HT1080 (cell line): ENCODE data around the gene CAPN2. TPM values are rescaled to one million over a fixed set of nuclear protein-coding genes. Genes with fewer than 3 reads are reported as not detected.

ENCODE experiments used
- DNase-seq: peaks from one replicate; pipeline ENCODE4 v3.0.0-alpha.2; 2015; ENCODE audit warnings: low read depth
- small RNA-seq: library from RNA; depleted of rRNA; stranded (forward); fragments of <200 nt; gene quantifications from one replicate; pipeline ENCODE3, GENCODE V24; 2014
- total RNA-seq: library from RNA; depleted of rRNA; stranded (reverse); fragments of >200 nt; shearing (Covaris generic); gene quantifications from 2 replicates; pipeline ENCODE4 v1.2.3, GENCODE V29; 2014; rRNA removed

CAPN2 gene
- total RNA-seq, 1 experiment from 2014 or later = 422 TPM

- DNase-seq = no peak
Observed at GRCh38 chr1:223824712-223825111, 112.4 kb downstream of the CAPN2 start.

Small RNA genes within 50 kb of the gene (small RNA-seq; reads per million reads assigned to genes)
- gene RNU6-1248P = not detected

Other genes starting within 250 kb of the CAPN2 start
- not detected in 2 replicates for gene CAPN8, start 46.8 kb upstream of the CAPN2 start, total RNA-seq
- gene TP53BP2, start 133.4 kb downstream of the CAPN2 start, total RNA-seq = 19.5 and 22.8 TPM in 2 replicates